NCI-H526 treated with DMSO at 0.1 percent for 48 hours (cell line): Measurements from ENCODE around the gene OIT3.

Experiments
- DNase-seq: peaks from one replicate; lab custom pipeline; 2025; lab: John Stamatoyannopoulos, UW

OIT3 gene

GRCh38 chr10:72893136-72893798, at the start of gene OIT3:
Gene OIT3 (plus strand): TSS chr10:72893739. CDS start chr10:72893799, 60 bp downstream.
- no peak for DNase-seq

- no peak for DNase-seq
Measured at GRCh38 chr10:72846238-72846637, 47.3 kb upstream of the OIT3 start.

GRCh38 chr10:72847681-72848080, 45.9 kb upstream of the OIT3 start:
- no peak for DNase-seq

- no peak for DNase-seq
Measured at GRCh38 chr10:72850861-72851260, 42.7 kb upstream of the OIT3 start.

GRCh38 chr10:72851509-72851908, 42.0 kb upstream of the OIT3 start:
- no peak for DNase-seq

GRCh38 chr10:72852508-72852907, 41.0 kb upstream of the OIT3 start:
- no peak for DNase-seq

- no peak for DNase-seq
Measured at GRCh38 chr10:72855129-72855528, 38.4 kb upstream of the OIT3 start.

GRCh38 chr10:72855790-72856189, 37.7 kb upstream of the OIT3 start:
- no peak for DNase-seq

- no peak for DNase-seq
Measured at GRCh38 chr10:72858067-72858466, 35.5 kb upstream of the OIT3 start.

- DNase-seq, result no peak
Measured at GRCh38 chr10:72862957-72863356, 30.6 kb upstream of the OIT3 start.

GRCh38 chr10:72875250-72876055, 18.1 kb upstream of the OIT3 start:
- DNase-seq, result no peak

GRCh38 chr10:72879245-72879644, 14.3 kb upstream of the OIT3 start:
- DNase-seq, result no peak

- no peak for DNase-seq
Measured at GRCh38 chr10:72881291-72881690, 12.2 kb upstream of the OIT3 start.

- DNase-seq, result no peak
Measured at GRCh38 chr10:72883861-72884260, 9.7 kb upstream of the OIT3 start.

- DNase-seq, result no peak
Measured at GRCh38 chr10:72885953-72886352, 7.6 kb upstream of the OIT3 start.

GRCh38 chr10:72886621-72887020, 6.9 kb upstream of the OIT3 start:
- DNase-seq, result no peak

- no peak for DNase-seq
Measured at GRCh38 chr10:72887043-72887442, 6.5 kb upstream of the OIT3 start.

GRCh38 chr10:72888151-72888638, 5.3 kb upstream of the OIT3 start:
- no peak for DNase-seq

- DNase-seq, result no peak
Measured at GRCh38 chr10:72889391-72889831, 4.1 kb upstream of the OIT3 start.

- no peak for DNase-seq
Measured at GRCh38 chr10:72890086-72890485, 3.5 kb upstream of the OIT3 start.

- DNase-seq, result no peak
Measured at GRCh38 chr10:72895236-72895850, 1.8 kb downstream of the OIT3 start.

- DNase-seq, result no peak
Measured at GRCh38 chr10:72898616-72899015, 5.1 kb downstream of the OIT3 start.

- DNase-seq, result no peak
Measured at GRCh38 chr10:72899545-72899944, 6.0 kb downstream of the OIT3 start.
